GM12878 (cell line): Measurements from ENCODE around the gene TPGS2. TPM values are rescaled to one million over a fixed set of nuclear protein-coding genes. Genes with fewer than 3 reads are reported as not detected.

Source experiments
- ATF2 ChIP-seq: IDR thresholded peaks from 2 replicates; pipeline ENCODE4 v1.6.1; 2012; ENCODE audit warnings: low read length, inconsistent platforms
- CREM ChIP-seq: IDR thresholded peaks from 2 replicates; pipeline ENCODE4 v1.6.1; 2014; ENCODE audit warnings: antibody characterized with exemption, low read depth
- MEF2B ChIP-seq: fragments of 450-650 bp; IDR thresholded peaks from 2 replicates; pipeline ENCODE4 v1.6.1; 2018; ENCODE audit warnings: mild to moderate bottlenecking, moderate library complexity; ENCODE audit not compliant: partially characterized antibody, poor library complexity, severe bottlenecking
- POLR2AphosphoS2 ChIP-seq: IDR thresholded peaks from 2 replicates; pipeline ENCODE4 v1.6.1; 2011; ENCODE audit warnings: low read depth, mild to moderate bottlenecking, low read length, improper control_type of control experiment, moderate library complexity
- RAD21 ChIP-seq: IDR thresholded peaks from 2 replicates; pipeline ENCODE4 v1.6.1; 2011; ENCODE audit warnings: mild to moderate bottlenecking, low read depth, low read length, moderate library complexity; ENCODE audit not compliant: insufficient read depth
- SMARCA5 ChIP-seq: fragments of 450-650 bp; IDR thresholded peaks from 2 replicates; pipeline ENCODE4 v1.6.1; 2017; ENCODE audit warnings: mild to moderate bottlenecking
- SMC3 ChIP-seq: IDR thresholded peaks from 2 replicates; pipeline ENCODE4 v1.6.1; 2011; ENCODE audit warnings: low read length, improper control_type of control experiment, borderline replicate concordance
- SP1 ChIP-seq: IDR thresholded peaks from one replicate; pipeline ENCODE4 v1.6.1; 2011; ENCODE audit warnings: low read depth, low read length
- SRF ChIP-seq, 2 experiments: IDR thresholded peaks; 2 replicates each; pipeline ENCODE4 v1.6.1; 2011; ENCODE audit warnings: low read depth in 2 of 2, low read length in 2 of 2, mild to moderate bottlenecking in 1 of 2, moderate library complexity in 1 of 2
- STAT3 ChIP-seq: IDR thresholded peaks from 2 replicates; pipeline ENCODE4 v1.6.1; 2011; ENCODE audit warnings: low read depth, low read length, improper control_type of control experiment
- WRNIP1 ChIP-seq: IDR thresholded peaks from 2 replicates; pipeline ENCODE4 v1.6.1; 2011; ENCODE audit warnings: low read depth, low read length, improper control_type of control experiment, borderline replicate concordance
- ZBTB40 ChIP-seq: fragments of 450-650 bp; IDR thresholded peaks from 2 replicates; pipeline ENCODE4 v1.6.1; 2016; ENCODE audit warnings: mild to moderate bottlenecking, moderate library complexity, borderline replicate concordance
- ZNF207 ChIP-seq: fragments of 450-650 bp; IDR thresholded peaks from 2 replicates; pipeline ENCODE4 v1.6.1; 2014; ENCODE audit warnings: antibody characterized with exemption, mild to moderate bottlenecking, borderline replicate concordance
- ZNF622 ChIP-seq: fragments of 450-650 bp; IDR thresholded peaks from 2 replicates; pipeline ENCODE4 v1.6.1; 2017; ENCODE audit warnings: mild to moderate bottlenecking, inconsistent platforms
- polyA plus RNA-seq, 11 experiments: library from polyadenylated mRNA; depleted of rRNA in 4 of 11; unstranded in 6 of 11; stranded (reverse) in 5 of 11; fragments of >200 nt; fragmentation: Nextera tagmentation in 4 of 11; fragmentation: Illumina TruSeq in 1 of 11; extraction: Ambion mirVana in 4 of 11; extraction: Trizol in 1 of 11; gene quantifications; 1 replicate in 1 of 11; 2 replicates in 10 of 11; pipeline versions ENCODE4 v1.2.1 to v1.2.3, GENCODE V29; 2011 to 2016; ENCODE audit warnings: inconsistent platforms in 2 of 11, missing spikeins in 2 of 11, low read depth in 1 of 11
- total RNA-seq, 4 experiments: library from RNA; depleted of rRNA in 3 of 4; stranded (reverse); fragments of >200 nt in 3 of 4; fragmentation: Illumina TruSeq in 1 of 4; extraction: Trizol in 1 of 4; gene quantifications; 2 replicates each; pipeline versions ENCODE4 v1.2.1 to v1.2.3, GENCODE V29; 2013 to 2021
- TF ChIP-seq, protein P1 (sequence below): IDR thresholded peaks from 2 replicates; pipeline ENCODE4 v1.6.1; 2011; ENCODE audit warnings: borderline replicate concordance, low read depth, mild to moderate bottlenecking, moderate library complexity, mixed read lengths, low read length; ENCODE audit not compliant: insufficient read depth; ENCODE audit errors: extremely low read length
- TF ChIP-seq, protein P2 (sequence below), 3 experiments: IDR thresholded peaks in 2 of 3; conservative IDR thresholded peaks in 1 of 3; 2 replicates each; pipeline ENCODE4 v1.5.1; 2011; ENCODE audit warnings: low read depth in 3 of 3, low read length in 3 of 3, mild to moderate bottlenecking in 3 of 3, control low read depth in 2 of 3, moderate library complexity in 2 of 3, inconsistent platforms in 1 of 3, mixed read lengths in 1 of 3; ENCODE audit not compliant: control insufficient read depth in 2 of 3, insufficient read depth in 1 of 3; ENCODE audit errors: extremely low read depth in 1 of 3

Gene TPGS2
- total and polyA plus RNA-seq, 10 of the 15 experiments (the other 5 are each of a cell fraction or from before 2014, with no cell fraction given), result 39.8 to 181 (median 88.9) TPM

GRCh38 chr18:36809590-36810381 lies 19.0 kb downstream of the TPGS2 start (continued):
- TF ChIP-seq ZBTB40 (no peak), WRNIP1 (no peak), ZNF207 (no peak), CREM (no peak), STAT3 (no peak), SRF (IDR thresholded peaks at IDR 0.05; ENCODE audit: low read depth in 2 of 2, low read length in 2 of 2) (no peak), SMC3 (peak; percentile 50; the same call in 1 of the 2 replicates), ZNF622 (no peak), ATF2 (no peak), RAD21 (peak; percentile 78), POLR2AphosphoS2 (no peak), MEF2B (no peak), SP1 (no peak), SMARCA5 (peak; percentile 25; the same call in 1 of the 2 replicates)
- TF ChIP-seq, protein P1, sequence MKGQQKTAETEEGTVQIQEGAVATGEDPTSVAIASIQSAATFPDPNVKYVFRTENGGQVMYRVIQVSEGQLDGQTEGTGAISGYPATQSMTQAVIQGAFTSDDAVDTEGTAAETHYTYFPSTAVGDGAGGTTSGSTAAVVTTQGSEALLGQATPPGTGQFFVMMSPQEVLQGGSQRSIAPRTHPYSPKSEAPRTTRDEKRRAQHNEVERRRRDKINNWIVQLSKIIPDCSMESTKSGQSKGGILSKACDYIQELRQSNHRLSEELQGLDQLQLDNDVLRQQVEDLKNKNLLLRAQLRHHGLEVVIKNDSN, result no peak
- TF ChIP-seq, protein P2, sequence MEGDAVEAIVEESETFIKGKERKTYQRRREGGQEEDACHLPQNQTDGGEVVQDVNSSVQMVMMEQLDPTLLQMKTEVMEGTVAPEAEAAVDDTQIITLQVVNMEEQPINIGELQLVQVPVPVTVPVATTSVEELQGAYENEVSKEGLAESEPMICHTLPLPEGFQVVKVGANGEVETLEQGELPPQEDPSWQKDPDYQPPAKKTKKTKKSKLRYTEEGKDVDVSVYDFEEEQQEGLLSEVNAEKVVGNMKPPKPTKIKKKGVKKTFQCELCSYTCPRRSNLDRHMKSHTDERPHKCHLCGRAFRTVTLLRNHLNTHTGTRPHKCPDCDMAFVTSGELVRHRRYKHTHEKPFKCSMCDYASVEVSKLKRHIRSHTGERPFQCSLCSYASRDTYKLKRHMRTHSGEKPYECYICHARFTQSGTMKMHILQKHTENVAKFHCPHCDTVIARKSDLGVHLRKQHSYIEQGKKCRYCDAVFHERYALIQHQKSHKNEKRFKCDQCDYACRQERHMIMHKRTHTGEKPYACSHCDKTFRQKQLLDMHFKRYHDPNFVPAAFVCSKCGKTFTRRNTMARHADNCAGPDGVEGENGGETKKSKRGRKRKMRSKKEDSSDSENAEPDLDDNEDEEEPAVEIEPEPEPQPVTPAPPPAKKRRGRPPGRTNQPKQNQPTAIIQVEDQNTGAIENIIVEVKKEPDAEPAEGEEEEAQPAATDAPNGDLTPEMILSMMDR (IDR thresholded peaks at IDR 0.05 in 2 of 3, conservative IDR thresholded peaks at IDR 0.05 in 1 of 3; ENCODE audit: control insufficient read depth in 2 of 3, extremely low read depth in 1 of 3, insufficient read depth in 1 of 3, low read depth in 3 of 3, low read length in 3 of 3), result peak; percentile 75 to 86 (median 80)
